ENCODE results near the gene ITGA6.

ITGA6 gene

GRCh38 chr2:172460780-172461201 lies 33.4 kb downstream of the ITGA6 start:
- TF ChIP-seq CTCF (IDR thresholded peaks at IDR 0.05), result no peak
- no peak for TF ChIP-seq ZFX (IDR thresholded peaks at IDR 0.05; ENCODE audit: borderline replicate concordance)
- no peak overlapping the region for H3K27ac ChIP-seq

- H3K27ac ChIP-seq, result no peak overlapping the region
- TF ChIP-seq CTCF (IDR thresholded peaks at IDR 0.05), result peak; percentile 78
- TF ChIP-seq ZFX (IDR thresholded peaks at IDR 0.05; ENCODE audit: borderline replicate concordance), result no peak
These were observed 34.4 kb downstream of the ITGA6 start for GRCh38 chr2:172461591-172462372.

GRCh38 chr2:172462373-172462848 lies 35.0 kb downstream of the ITGA6 start:
- no peak for TF ChIP-seq ZFX (IDR thresholded peaks at IDR 0.05; ENCODE audit: borderline replicate concordance)
- TF ChIP-seq CTCF (IDR thresholded peaks at IDR 0.05), result peak; percentile 44
- no peak overlapping the region for H3K27ac ChIP-seq

GRCh38 chr2:172462849-172463381 lies 35.5 kb downstream of the ITGA6 start:
- H3K27ac ChIP-seq, result no peak overlapping the region
- TF ChIP-seq CTCF (IDR thresholded peaks at IDR 0.05), result no peak
- TF ChIP-seq ZFX (IDR thresholded peaks at IDR 0.05; ENCODE audit: borderline replicate concordance), result no peak

- no peak overlapping the region for H3K27ac ChIP-seq
- TF ChIP-seq ZFX (IDR thresholded peaks at IDR 0.05; ENCODE audit: borderline replicate concordance), result no peak
- no peak for TF ChIP-seq CTCF (IDR thresholded peaks at IDR 0.05)
These were observed 37.2 kb downstream of the ITGA6 start for GRCh38 chr2:172464400-172465129.

GRCh38 chr2:172465417-172466334 lies 38.3 kb downstream of the ITGA6 start:
- TF ChIP-seq CTCF (IDR thresholded peaks at IDR 0.05) (peak; percentile 75), ZFX (IDR thresholded peaks at IDR 0.05; ENCODE audit: borderline replicate concordance) (no peak)

More at GRCh38 chr2:172465417-172466334, 38.3 kb downstream of the ITGA6 start:
- 0 out of 2 replicates have a peak overlapping the region, but pooled peaks have one; percentile 33 for H3K27ac ChIP-seq

Data from 22Rv1 (cell line).